ENCODE data around the gene PDLIM1.

DNA sequence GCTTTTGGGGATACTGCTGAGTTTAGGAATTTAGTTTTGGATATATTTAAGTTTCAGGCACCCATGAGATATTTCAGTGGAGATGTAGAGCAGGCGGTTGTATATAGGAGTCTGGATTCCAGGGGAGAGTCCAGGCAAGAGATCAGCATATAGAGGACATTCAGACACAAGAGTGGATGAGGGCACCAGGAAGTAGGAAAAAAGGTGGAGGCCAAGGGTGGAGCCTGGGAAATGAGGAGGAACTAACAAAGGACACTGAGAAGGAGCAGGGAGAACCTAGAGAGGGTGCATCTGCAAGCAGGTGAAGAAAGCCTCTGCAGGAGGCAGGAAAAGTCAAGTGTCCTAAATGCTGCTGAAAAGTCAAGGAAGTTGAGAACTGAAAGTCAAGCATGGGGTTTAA lies 13.1 kb upstream of the PDLIM1 start:
- TF ChIP-seq, protein P1, sequence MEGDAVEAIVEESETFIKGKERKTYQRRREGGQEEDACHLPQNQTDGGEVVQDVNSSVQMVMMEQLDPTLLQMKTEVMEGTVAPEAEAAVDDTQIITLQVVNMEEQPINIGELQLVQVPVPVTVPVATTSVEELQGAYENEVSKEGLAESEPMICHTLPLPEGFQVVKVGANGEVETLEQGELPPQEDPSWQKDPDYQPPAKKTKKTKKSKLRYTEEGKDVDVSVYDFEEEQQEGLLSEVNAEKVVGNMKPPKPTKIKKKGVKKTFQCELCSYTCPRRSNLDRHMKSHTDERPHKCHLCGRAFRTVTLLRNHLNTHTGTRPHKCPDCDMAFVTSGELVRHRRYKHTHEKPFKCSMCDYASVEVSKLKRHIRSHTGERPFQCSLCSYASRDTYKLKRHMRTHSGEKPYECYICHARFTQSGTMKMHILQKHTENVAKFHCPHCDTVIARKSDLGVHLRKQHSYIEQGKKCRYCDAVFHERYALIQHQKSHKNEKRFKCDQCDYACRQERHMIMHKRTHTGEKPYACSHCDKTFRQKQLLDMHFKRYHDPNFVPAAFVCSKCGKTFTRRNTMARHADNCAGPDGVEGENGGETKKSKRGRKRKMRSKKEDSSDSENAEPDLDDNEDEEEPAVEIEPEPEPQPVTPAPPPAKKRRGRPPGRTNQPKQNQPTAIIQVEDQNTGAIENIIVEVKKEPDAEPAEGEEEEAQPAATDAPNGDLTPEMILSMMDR (IDR thresholded peaks at IDR 0.05; ENCODE audit: low read length) = no peak
- TF ChIP-seq EZH2 (IDR thresholded peaks at IDR 0.05; ENCODE audit: borderline replicate concordance, low read length) = no peak
